Fibroblast of the aortic adventitia (primary cell): ENCODE data around the gene RPS6KA2. TPM values are rescaled to one million over a fixed set of nuclear protein-coding genes. Genes with fewer than 3 reads are reported as not detected.

ENCODE experiments used
- DNase-seq: peaks from one replicate; pipeline ENCODE4 v3.0.0-alpha.2; 2010; ENCODE audit warnings: low read depth
- H3K4me3 ChIP-seq: 2 replicates; pipeline ENCODE4 v1.5.1; 2011; ENCODE audit warnings: low read depth, mild to moderate bottlenecking, control low read depth, low read length, moderate library complexity
- CTCF ChIP-seq: IDR thresholded peaks from 2 replicates; pipeline ENCODE4 v1.5.1; 2011; ENCODE audit warnings: mild to moderate bottlenecking, low read length, control low read depth, inconsistent platforms; ENCODE audit not compliant: insufficient read depth
- total RNA-seq: library from RNA; depleted of rRNA; stranded (reverse); fragments of >200 nt; gene quantifications from 2 replicates; pipeline ENCODE4 v1.2.3, GENCODE V29; 2012; ENCODE audit warnings: low replicate concordance

The RPS6KA2 gene
- total RNA-seq = 32.5 and 89.7 TPM in 2 replicates

DNA sequence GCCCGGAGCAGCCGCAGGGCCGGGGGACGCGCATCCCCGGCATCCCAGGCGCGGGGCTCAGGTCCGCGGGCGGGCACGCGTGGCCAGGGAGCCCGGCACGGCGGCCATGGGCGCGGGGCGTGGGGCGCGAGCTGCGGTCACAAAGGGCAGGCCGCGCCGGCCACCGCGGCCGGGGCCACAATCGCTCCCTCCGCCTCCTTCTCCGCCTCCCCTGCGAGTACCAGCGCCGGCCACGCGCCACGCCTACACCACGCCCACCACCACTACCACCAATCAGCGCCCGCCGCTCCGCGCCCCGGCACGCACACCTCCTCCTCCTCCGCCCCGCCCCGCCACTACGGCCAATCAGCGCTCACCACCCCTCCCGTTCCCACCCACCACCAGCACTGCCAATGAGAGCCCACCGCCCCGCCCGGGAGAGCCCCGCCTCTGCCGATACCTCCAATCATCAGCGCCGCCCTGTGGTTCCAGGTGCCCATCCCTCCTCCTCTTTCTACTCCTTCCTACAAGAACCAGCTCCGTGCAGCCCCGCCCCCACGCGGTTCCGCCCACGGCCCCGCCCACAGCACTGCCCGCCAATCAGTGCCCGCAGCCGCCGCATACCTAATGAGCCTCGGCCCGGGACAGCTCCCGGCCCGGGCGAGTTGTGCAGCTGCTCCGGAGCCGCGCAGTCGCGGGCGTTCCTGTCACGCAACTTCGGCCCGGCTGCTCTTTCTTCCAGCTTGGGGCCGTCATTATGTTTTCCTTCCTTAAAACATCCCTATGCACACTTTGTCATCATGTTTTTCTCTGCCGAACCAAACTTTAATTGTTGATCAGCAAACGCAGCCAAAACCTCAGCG, at the start of gene RPS6KA2:
TSS of gene RPS6KA2 (minus strand) at position 219 of the 842 bp plus-strand sequence. CDS start 232 bp downstream, outside the sequence.
- DNase-seq = peak; percentile 99
- TF ChIP-seq CTCF = peak; percentile 15

GRCh38 chr6:166676270-166676860, 49.3 kb upstream of the RPS6KA2 start:
- no peak overlapping the region for H3K4me3 ChIP-seq
- DNase-seq = no peak

More for the DNA sequence above, at the start of gene RPS6KA2:
- H3K4me3 ChIP-seq = peak within 1 kb of the TSS; percentile 85

GRCh38 chr6:166675736-166676135, 48.7 kb upstream of the RPS6KA2 start:
- no peak overlapping the region for H3K4me3 ChIP-seq
- no peak for DNase-seq
- no peak for TF ChIP-seq CTCF

More at GRCh38 chr6:166676270-166676860, 49.3 kb upstream of the RPS6KA2 start:
- no peak for TF ChIP-seq CTCF

GRCh38 chr6:166673309-166673708, 46.3 kb upstream of the RPS6KA2 start:
- no peak for TF ChIP-seq CTCF
- DNase-seq = no peak
- no peak overlapping the region for H3K4me3 ChIP-seq

DNA sequence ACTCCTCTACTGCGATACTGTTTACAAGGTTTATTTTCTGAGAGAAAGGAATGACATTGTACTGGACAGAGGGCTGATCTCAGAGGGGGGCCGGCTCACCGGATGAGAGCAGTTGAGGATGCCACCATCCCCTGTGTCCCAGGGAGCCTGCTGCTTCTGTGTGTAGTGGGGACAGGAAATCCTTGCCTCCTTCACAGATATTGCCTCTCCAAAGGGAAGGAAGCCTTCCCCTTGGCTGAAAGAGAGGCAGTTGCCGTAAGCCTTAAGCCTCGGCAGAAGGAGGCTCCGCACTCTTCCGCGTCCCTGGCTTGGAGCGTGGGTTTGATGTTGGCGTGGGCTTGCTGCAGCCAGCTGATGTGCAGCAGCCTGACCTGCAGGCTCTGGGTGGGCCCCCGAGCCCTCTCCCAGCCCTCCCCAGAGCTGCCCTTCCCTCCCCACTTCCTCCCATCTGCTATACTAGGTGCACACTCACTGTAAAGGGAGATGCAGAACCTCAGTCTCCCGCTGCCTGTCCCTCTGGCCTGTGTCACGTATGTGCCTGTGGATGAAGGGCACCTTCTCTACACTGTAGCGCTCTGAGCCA, 45.7 kb upstream of the RPS6KA2 start:
- H3K4me3 ChIP-seq = no peak overlapping the region
- TF ChIP-seq CTCF = no peak
- DNase-seq = no peak

DNA sequence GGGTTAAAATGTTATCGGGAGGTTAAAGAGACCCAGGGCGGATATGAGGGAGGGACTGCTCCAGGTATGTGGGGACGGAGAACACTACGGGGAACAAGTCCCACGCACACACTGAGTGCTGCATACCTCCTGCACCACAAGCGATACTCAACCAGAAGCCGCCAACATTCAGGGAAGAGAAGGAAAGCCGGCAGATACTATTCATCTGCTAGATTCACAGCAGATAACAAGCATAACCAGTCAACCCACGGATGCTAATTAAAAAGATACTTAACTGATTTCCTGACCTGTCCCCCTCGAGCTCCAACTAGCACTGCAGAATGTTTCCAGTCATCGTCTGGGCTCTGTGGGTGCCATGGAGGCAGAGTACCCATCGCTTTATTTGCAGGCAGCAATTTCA, 45.1 kb upstream of the RPS6KA2 start:
- no peak for DNase-seq

More for the DNA sequence above, 45.1 kb upstream of the RPS6KA2 start:
- no peak overlapping the region for H3K4me3 ChIP-seq
- no peak for TF ChIP-seq CTCF
